Upper lobe of left lung (tissue), 4 donors: ENCODE measurements around the gene KRT31.
"Not testable (repeated sequence)": the region's sequence is repeated elsewhere in the genome, so short reads cannot be mapped to it uniquely, and the experiment has no call there.

Source experiments
- CTCF ChIP-seq, 6 experiments: fragments of 450-650 bp in 4 of 6; fragments of 200-600 bp in 2 of 6; sonication (generic) in 2 of 6; IDR thresholded peaks; one replicate each; pipeline ENCODE4 v1.5.1; 2016 to 2019; ENCODE audit warnings: antibody characterized with exemption in 6 of 6
- EP300 ChIP-seq, 4 donors: sonication (generic); formaldehyde crosslinking; IDR thresholded peaks; one replicate each; pipeline ENCODE4 v1.5.1; 2017; ENCODE audit warnings: antibody characterized with exemption in 4 of 4, control low read depth in 2 of 4
- POLR2A ChIP-seq, 4 donors: fragments of 450-650 bp; IDR thresholded peaks; one replicate each; pipeline ENCODE4 v1.5.1; 2016 to 2017; ENCODE audit warnings: antibody characterized with exemption in 4 of 4, mild to moderate bottlenecking in 2 of 4
- POLR2AphosphoS5 ChIP-seq, 2 donors: sonication (generic); formaldehyde crosslinking; IDR thresholded peaks; one replicate each; pipeline ENCODE4 v1.5.1; 2017; ENCODE audit warnings: antibody characterized with exemption in 2 of 2

GRCh38 chr17:41422586-41422985 lies 25.2 kb upstream of the KRT31 start:
- not testable (repeated sequence) for TF ChIP-seq POLR2A, CTCF, POLR2AphosphoS5, EP300 (IDR thresholded peaks at IDR 0.05)
